H1 (cell line): Measurements from ENCODE around the gene ANKRD29. TPM values are rescaled to one million over a fixed set of nuclear protein-coding genes. Genes with fewer than 3 reads are reported as not detected.

Experiments
- ATF3 ChIP-seq: IDR thresholded peaks from 2 replicates; pipeline ENCODE4 v1.6.1; 2011; ENCODE audit warnings: low read depth, mild to moderate bottlenecking, low read length; ENCODE audit not compliant: insufficient read depth
- GABPA ChIP-seq: IDR thresholded peaks from 2 replicates; pipeline ENCODE4 v1.6.1; 2011; ENCODE audit warnings: mild to moderate bottlenecking, low read length, moderate library complexity, borderline replicate concordance; ENCODE audit not compliant: insufficient read depth
- TAF7 ChIP-seq: optimal IDR thresholded peaks from 2 replicates; pipeline ENCODE3; 2011; ENCODE audit warnings: low read depth, mild to moderate bottlenecking, inconsistent platforms, low read length, moderate library complexity, borderline replicate concordance
- polyA plus RNA-seq, 7 experiments: library from polyadenylated mRNA; depleted of rRNA in 3 of 7; stranded (reverse) in 5 of 7; unstranded in 2 of 7; fragments of >200 nt in 5 of 7; fragments of 200-250 nt in 2 of 7; gene quantifications; 1 replicate in 5 of 7; 2 replicates in 1 of 7; 4 replicates in 1 of 7; pipeline versions ENCODE4 v1.2.1 to v1.2.3, GENCODE V29; 2011 to 2013; ENCODE audit warnings: missing spikeins in 2 of 7, mixed read lengths in 2 of 7
- total RNA-seq: library from RNA; stranded (reverse); fragmentation: NEBNext Ultra II Directional; extraction: Animal tissue kit (Norgen Biotek cat#: 25700); gene quantifications from 2 replicates; pipeline ENCODE4 v1.2.1, GENCODE V29; 2021

ANKRD29 gene
- total and polyA plus RNA-seq, 2 of the 8 experiments (the other 6 are each of a cell fraction or from before 2014, with no cell fraction given), result 3.0 to 7.3 TPM

GRCh38 chr18:23583071-23583865 is 79.4 kb downstream of the ANKRD29 start (continued):
- TF ChIP-seq TAF7, result no peak
- TF ChIP-seq GABPA, result no peak
- TF ChIP-seq ATF3, result no peak
